C1 segment of cervical spinal cord (tissue), 14 donors: Measurements from ENCODE around the gene STEEP1.
A peak's percentile ranks its signal among the peaks of the same experiment; 100 is the strongest.

Experiments
- DNase-seq, 14 donors: peaks; one replicate each; lab custom pipeline; 2025; lab: John Stamatoyannopoulos, UW

Gene STEEP1

DNA sequence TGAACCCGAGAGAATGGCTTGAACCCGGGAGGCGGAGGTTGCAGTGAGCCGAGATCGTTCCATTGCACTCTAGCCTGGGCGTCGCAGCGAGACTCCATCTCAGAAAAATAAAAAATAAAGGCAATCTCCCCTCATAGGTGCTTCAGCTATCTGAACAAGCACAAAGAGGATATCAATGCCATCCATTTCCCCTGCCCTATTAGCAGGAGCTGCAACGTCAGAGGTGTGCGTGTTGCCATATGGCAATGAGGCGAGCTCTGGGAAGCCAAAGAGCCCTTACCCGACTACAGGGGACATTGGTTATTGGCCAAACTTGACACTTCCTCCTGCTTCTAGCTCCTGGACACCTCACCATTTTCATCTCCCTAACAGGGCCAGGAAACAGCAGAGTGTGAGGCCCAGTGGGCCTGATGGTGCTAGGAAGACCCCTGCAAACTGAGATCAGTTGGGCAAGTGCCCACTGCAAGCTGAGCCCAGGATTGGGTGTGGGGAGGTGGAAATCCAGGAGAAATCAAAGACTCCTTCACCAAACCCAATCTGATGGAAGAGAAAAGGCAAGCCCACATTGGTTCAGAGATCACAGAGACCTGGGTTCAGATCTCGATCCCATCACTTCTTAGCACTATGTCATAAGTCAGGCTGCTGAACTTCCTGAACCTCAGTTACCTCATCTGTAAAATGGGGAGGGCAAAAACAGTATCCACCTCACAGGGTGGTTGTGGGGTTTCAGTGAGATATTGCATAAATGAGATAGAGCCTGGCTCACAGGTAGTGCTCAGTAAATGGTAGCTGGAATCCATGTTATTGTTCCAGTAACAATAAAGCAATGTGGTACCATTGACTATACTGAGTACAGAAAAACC is 75.8 kb downstream of the STEEP1 start:
- DNase-seq, result no peak

- peak in 4 of 14 donors; percentile 0 to 22 (median 4) for DNase-seq
These were observed 76.5 kb downstream of the STEEP1 start for GRCh38 chrX:119488749-119489148.
